ENCODE results near the gene C1QTNF12. TPM values are rescaled to one million over a fixed set of nuclear protein-coding genes. Genes with fewer than 3 reads are reported as not detected.
"Not testable (repeated sequence)": the region's sequence is repeated elsewhere in the genome, so short reads cannot be mapped to it uniquely, and the experiment has no call there.

The C1QTNF12 gene
- total RNA-seq, 1 donor from 2014 or later = not detected

GRCh38 chr1:1199961-1200875, 46.3 kb downstream of the C1QTNF12 start:
- DNase-seq (ENCODE audit: low spot score) = no peak

GRCh38 chr1:1199141-1199960, 47.2 kb downstream of the C1QTNF12 start:
- DNase-seq (ENCODE audit: low spot score) = no peak

DNA sequence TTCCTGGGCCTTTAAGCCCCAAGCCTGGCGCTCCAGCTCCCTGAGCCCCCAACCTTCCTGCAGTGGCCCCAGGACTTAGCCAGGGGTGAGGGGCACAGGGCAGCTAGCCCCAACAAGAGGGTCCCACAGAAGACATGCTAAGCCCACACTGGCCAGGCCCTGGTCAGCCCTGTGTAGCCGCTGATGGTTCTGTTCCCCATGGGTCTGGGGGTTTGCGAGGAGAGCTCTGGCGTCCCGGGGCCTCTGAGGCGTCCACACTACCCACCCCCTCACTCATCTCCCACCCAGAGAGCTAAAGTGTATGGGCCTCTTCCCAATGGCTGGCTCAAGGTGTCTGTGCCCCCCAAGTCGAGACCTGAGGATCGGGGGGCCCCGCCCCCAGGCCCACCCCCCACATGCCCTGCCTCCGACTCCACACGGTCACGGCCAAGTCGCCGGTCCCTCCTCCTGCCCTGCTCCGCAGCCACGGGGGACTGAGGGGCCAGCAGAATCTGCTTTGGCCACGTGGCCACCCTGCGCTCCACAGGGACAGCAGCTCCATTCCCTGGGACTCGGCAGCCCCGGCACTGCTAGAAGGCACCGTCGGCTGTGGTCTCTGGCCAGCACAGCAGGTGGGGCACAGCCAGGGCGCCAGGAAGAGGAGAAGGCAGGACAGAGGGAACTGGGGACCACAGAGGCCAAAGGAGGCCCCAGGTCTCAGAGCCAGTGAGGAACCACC, 47.9 kb downstream of the C1QTNF12 start:
- no peak for DNase-seq (ENCODE audit: low spot score)

DNA sequence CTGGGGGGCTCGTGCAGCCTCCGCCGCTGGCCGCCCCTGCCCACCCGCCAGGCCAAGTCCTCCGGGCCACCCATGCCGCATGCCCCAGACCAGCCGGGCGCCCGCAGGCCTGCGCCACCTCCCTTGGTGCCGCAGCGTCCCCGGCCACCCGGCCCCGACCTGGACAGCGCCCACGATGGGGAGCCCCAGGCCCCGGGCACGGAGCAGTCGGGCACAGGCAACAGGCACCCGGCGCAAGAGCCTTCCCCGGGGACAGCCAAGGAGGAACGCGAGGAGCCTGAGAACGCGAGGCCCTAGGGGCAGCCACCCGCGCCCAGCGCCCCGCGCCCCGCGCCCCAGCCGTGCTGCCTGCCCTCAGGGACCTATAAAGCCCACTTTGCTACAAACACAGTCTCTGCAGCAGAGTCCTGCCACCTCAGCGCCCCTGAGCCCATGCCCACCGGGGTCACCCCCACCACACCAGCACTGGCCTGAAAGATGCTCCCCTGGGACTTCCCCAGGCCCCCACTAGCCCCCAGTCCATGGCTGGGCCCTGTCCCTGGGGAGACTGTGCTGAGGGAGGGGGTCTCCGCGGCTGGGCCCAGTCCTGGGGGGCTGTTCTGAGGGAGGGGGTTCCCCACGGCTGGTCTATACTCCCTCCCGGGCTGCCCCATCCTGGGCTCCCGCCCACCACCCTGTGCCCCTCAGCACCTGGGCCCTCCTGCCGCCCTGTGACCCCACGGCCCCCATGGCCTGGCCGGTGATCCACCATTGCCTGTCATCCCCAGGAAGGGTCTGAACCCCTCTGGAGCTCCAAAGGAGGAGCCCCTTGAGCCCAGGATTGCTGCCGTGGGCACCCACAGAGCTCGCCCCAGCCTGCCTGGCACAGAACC, 48.7 kb downstream of the C1QTNF12 start:
- DNase-seq (ENCODE audit: low spot score) = no peak

DNA sequence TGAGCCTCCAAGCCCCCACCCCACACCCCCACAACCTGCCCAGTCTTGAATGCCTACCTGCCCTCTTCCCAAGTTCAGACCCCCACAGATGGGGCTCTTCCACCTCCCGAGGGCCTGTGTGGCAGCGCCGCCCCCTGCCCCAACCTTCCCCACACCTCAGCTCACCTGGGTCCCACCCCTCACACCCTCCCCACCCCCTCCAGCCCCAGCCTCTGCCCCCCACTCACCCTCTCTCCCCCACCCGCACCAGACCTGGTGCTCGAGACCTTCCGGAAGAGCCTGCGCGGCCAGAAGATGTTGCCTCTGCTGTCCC, 49.4 kb downstream of the C1QTNF12 start:
- no peak for DNase-seq (ENCODE audit: low spot score)

DNA sequence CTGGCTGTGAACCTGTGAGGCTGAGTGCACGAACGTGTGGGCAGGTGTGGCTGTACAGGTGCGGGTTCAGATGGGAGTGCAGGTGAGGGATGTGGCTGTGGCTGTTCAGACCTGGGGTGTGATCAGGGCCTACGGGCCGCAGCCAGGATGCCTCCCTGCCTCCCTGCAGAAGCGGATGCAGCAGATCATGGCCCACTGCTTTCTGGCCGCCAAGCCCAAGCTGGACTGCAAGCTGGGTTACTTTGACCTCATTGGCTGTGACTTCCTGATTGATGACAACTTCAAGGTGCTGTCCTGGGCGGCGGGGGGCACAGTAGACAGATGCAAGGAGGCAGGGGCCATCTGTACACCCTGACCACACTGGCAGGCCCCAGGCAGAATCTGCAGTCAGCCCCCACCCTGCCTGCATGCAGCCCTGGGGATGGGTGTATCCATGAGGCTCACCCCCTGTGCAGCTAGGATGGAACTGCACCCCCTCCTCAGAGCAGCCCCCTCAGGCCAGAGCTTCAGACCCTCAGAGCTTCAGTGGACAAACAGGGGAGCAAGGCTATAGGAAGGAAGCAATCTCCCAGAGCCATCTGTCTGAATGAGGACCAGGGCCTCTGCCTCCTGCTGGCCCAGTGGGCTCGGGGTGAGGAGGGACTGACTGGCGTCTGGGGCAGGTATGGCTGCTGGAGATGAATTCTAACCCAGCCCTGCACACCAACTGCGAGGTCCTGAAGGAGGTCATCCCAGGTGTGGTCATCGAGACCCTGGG, 49.9 kb downstream of the C1QTNF12 start:
- DNase-seq (ENCODE audit: low spot score) = no peak

DNA sequence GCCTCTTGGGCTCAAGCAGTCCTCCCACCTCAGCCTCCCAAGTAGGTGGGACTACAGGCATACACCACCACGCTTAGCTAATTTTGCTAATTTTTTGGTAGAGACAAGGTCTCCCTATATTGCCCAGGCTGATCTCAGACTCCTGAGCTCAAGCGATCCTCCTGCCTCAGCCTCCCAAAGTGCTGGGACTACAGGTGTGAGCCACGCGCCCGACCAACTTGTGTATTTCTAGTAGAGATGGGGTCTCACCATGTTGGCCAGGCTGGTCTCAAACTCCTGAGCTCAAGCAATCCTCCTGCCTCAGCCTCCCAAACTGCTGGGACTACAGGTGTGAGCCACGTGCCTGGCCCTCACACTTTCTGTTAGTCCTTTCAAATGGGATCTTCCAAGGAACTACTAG, 50.8 kb downstream of the C1QTNF12 start:
- DNase-seq (ENCODE audit: low spot score) = not testable (repeated sequence)

GRCh38 chr1:1194723-1195122, 51.8 kb downstream of the C1QTNF12 start:
- no peak for DNase-seq (ENCODE audit: low spot score)

Other genes starting within 250 kb of the C1QTNF12 start
- 40.2 TPM for gene HES4, start 246.6 kb downstream of the C1QTNF12 start, total RNA-seq (ENCODE audit: insufficient read depth, low replicate concordance)
- 54.9 TPM for gene ISG15, start 233.2 kb downstream of the C1QTNF12 start, total RNA-seq (ENCODE audit: insufficient read depth, low replicate concordance)
- 68.4 TPM for gene AGRN, start 226.6 kb downstream of the C1QTNF12 start, total RNA-seq (ENCODE audit: insufficient read depth, low replicate concordance)
- gene RNF223, start 172.4 kb downstream of the C1QTNF12 start, total RNA-seq (ENCODE audit: insufficient read depth, low replicate concordance) = 1.9 TPM
- 7.7 TPM for gene C1orf159, start 130.6 kb downstream of the C1QTNF12 start, total RNA-seq (ENCODE audit: insufficient read depth, low replicate concordance)
- not detected for gene TTLL10, start 72.8 kb downstream of the C1QTNF12 start, total RNA-seq (ENCODE audit: insufficient read depth, low replicate concordance)
- not detected for gene TNFRSF18, start 40.1 kb downstream of the C1QTNF12 start, total RNA-seq (ENCODE audit: insufficient read depth, low replicate concordance)
- not detected for gene TNFRSF4, start 32.6 kb downstream of the C1QTNF12 start, total RNA-seq (ENCODE audit: insufficient read depth, low replicate concordance)
- 54.2 TPM for gene SDF4, start 14.7 kb downstream of the C1QTNF12 start, total RNA-seq (ENCODE audit: insufficient read depth, low replicate concordance)
- gene B3GALT6, start 14.5 kb downstream of the C1QTNF12 start, total RNA-seq (ENCODE audit: insufficient read depth, low replicate concordance) = 15.4 TPM
- 22.9 TPM for gene UBE2J2, start 27.1 kb upstream of the C1QTNF12 start, total RNA-seq (ENCODE audit: insufficient read depth, low replicate concordance)
- 0.72 TPM for gene SCNN1D, start 33.7 kb upstream of the C1QTNF12 start, total RNA-seq (ENCODE audit: insufficient read depth, low replicate concordance)
- 49.6 TPM for gene ACAP3, start 61.2 kb upstream of the C1QTNF12 start, total RNA-seq (ENCODE audit: insufficient read depth, low replicate concordance)
- gene PUSL1, start 61.9 kb upstream of the C1QTNF12 start, total RNA-seq (ENCODE audit: insufficient read depth, low replicate concordance) = 4.6 TPM
- 42.4 TPM for gene INTS11, start 77.9 kb upstream of the C1QTNF12 start, total RNA-seq (ENCODE audit: insufficient read depth, low replicate concordance)
- 3.4 TPM for gene CPTP, start 78.1 kb upstream of the C1QTNF12 start, total RNA-seq (ENCODE audit: insufficient read depth, low replicate concordance)
- 0.24 TPM for gene TAS1R3, start 84.6 kb upstream of the C1QTNF12 start, total RNA-seq (ENCODE audit: insufficient read depth, low replicate concordance)
- gene DVL1, start 102.7 kb upstream of the C1QTNF12 start, total RNA-seq (ENCODE audit: insufficient read depth, low replicate concordance) = 72.9 TPM
- 196 TPM for gene MXRA8, start 111.8 kb upstream of the C1QTNF12 start, total RNA-seq (ENCODE audit: insufficient read depth, low replicate concordance)
- 46.9 TPM for gene AURKAIP1, start 128.5 kb upstream of the C1QTNF12 start, total RNA-seq (ENCODE audit: insufficient read depth, low replicate concordance)
- gene CCNL2, start 152.6 kb upstream of the C1QTNF12 start, total RNA-seq (ENCODE audit: insufficient read depth, low replicate concordance) = 106 TPM
- gene MRPL20, start 160.6 kb upstream of the C1QTNF12 start, total RNA-seq (ENCODE audit: insufficient read depth, low replicate concordance) = 68.4 TPM
- 1.7 TPM for gene ANKRD65, start 174.6 kb upstream of the C1QTNF12 start, total RNA-seq (ENCODE audit: insufficient read depth, low replicate concordance)
- 58.7 TPM for gene VWA1, start 189.0 kb upstream of the C1QTNF12 start, total RNA-seq (ENCODE audit: insufficient read depth, low replicate concordance)
- gene ATAD3C, start 203.0 kb upstream of the C1QTNF12 start, total RNA-seq (ENCODE audit: insufficient read depth, low replicate concordance) = 1.2 TPM
- 8.2 TPM for gene ATAD3B, start 225.0 kb upstream of the C1QTNF12 start, total RNA-seq (ENCODE audit: insufficient read depth, low replicate concordance)

Measured in umbilical cord (tissue), 2 donors.